Uterus (tissue), 4 donors: ENCODE data around the gene SLC35E3. TPM values are rescaled to one million over a fixed set of nuclear protein-coding genes. Genes with fewer than 3 reads are reported as not detected.

ENCODE experiments used
- DNase-seq, 2 donors: peaks; one replicate each; pipeline ENCODE4 v3.0.0-alpha.2; 2019 to 2020
- H3K27ac ChIP-seq, 2 donors: fragments of 200-600 bp; sonication (generic); 1 replicate in 1 of 2; 2 replicates in 1 of 2; pipeline ENCODE4 v1.5.1; 2016 to 2018
- H3K27me3 ChIP-seq, 2 donors: fragments of 200-600 bp; sonication (generic); one replicate each; pipeline ENCODE4 v1.5.1; 2018 to 2019; ENCODE audit warnings: control low read depth in 1 of 2
- H3K36me3 ChIP-seq, 2 donors: fragments of 200-600 bp; sonication (generic); one replicate each; pipeline ENCODE4 v1.5.1; 2019; ENCODE audit warnings: control low read depth in 1 of 2
- H3K4me1 ChIP-seq, 2 donors: fragments of 200-600 bp; sonication (generic); one replicate each; pipeline ENCODE4 v1.5.1; 2018 to 2019; ENCODE audit warnings: control low read depth in 1 of 2
- H3K4me3 ChIP-seq, 2 donors: fragments of 200-600 bp; sonication (generic); 1 replicate in 1 of 2; 2 replicates in 1 of 2; pipeline ENCODE4 v1.5.1; 2018 to 2019; ENCODE audit warnings: mild to moderate bottlenecking in 1 of 2
- H3K9me3 ChIP-seq, 2 donors: fragments of 200-600 bp; sonication (generic); one replicate each; pipeline ENCODE4 v1.5.1; 2019; ENCODE audit warnings: control low read depth in 1 of 2
- POLR2A ChIP-seq, 2 donors: fragments of 450-650 bp; IDR thresholded peaks; one replicate each; pipeline ENCODE4 v1.6.1; 2016; ENCODE audit warnings: antibody characterized with exemption in 2 of 2, mild to moderate bottlenecking in 1 of 2, moderate library complexity in 1 of 2
- intact Hi-C: fragments of 100-400 bp; cut with DNase I; formaldehyde crosslinking; loops from one replicate; pipeline ENCODE4 v1.15.1; 2023; ENCODE audit warnings: low total_unique reads
- total RNA-seq, 4 donors: library from RNA; depleted of rRNA in 3 of 4; stranded (reverse); fragments of >200 nt in 3 of 4; gene quantifications; one replicate each; pipeline versions ENCODE4 v1.1.0 to v1.2.4, GENCODE V29; 2014 to 2023
- TF ChIP-seq, protein P1 (sequence below), 4 experiments: fragments of 200-600 bp in 2 of 4; fragments of 450-650 bp in 2 of 4; sonication (generic) in 2 of 4; IDR thresholded peaks; one replicate each; pipeline ENCODE4 v1.5.1; 2016 to 2019; ENCODE audit warnings: antibody characterized with exemption in 4 of 4, mild to moderate bottlenecking in 2 of 4, moderate library complexity in 1 of 4
- donor health status: DM: yes; HTN: yes; CAD: no.

Gene SLC35E3
- total RNA-seq, 4 donors from 2014 or later, result 0.29 to 15.3 (median 6.5) TPM; not detected in 1

DNA sequence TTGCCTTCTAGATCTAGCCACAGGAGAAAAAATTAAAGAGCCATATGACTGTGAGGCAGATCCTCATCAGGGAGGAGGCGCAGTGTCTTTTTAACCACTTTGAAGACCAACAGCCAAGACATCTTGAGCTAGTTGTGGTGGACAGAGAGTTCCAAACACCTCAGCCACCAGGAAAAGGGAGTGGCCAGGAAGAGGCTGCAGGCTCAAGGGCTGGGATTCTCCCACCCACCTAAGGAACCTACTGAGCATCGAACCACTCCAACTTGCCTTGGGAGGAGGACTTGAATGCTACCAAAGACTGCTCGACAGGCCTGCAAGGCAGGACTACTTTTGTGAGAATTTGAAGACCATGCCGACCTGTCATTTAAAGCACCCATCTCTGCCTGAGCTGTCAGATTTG is 47.5 kb downstream of the SLC35E3 start:
- Histone ChIP-seq H3K4me1 (no peaks in the 10 kb centered on the region), H3K36me3 (no peaks in the 10 kb centered on the region), H3K27ac (no peak overlapping the region), H3K9me3 (no peaks in the 10 kb centered on the region), H3K27me3 (no peaks in the 10 kb centered on the region), H3K4me3 (no peak overlapping the region)
- DNase-seq, result no peak
- TF ChIP-seq, protein P1, sequence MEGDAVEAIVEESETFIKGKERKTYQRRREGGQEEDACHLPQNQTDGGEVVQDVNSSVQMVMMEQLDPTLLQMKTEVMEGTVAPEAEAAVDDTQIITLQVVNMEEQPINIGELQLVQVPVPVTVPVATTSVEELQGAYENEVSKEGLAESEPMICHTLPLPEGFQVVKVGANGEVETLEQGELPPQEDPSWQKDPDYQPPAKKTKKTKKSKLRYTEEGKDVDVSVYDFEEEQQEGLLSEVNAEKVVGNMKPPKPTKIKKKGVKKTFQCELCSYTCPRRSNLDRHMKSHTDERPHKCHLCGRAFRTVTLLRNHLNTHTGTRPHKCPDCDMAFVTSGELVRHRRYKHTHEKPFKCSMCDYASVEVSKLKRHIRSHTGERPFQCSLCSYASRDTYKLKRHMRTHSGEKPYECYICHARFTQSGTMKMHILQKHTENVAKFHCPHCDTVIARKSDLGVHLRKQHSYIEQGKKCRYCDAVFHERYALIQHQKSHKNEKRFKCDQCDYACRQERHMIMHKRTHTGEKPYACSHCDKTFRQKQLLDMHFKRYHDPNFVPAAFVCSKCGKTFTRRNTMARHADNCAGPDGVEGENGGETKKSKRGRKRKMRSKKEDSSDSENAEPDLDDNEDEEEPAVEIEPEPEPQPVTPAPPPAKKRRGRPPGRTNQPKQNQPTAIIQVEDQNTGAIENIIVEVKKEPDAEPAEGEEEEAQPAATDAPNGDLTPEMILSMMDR (IDR thresholded peaks at IDR 0.05), result no peak
- no peak for TF ChIP-seq POLR2A (IDR thresholded peaks at IDR 0.05)
- intact Hi-C loops, result no loop called here

DNA sequence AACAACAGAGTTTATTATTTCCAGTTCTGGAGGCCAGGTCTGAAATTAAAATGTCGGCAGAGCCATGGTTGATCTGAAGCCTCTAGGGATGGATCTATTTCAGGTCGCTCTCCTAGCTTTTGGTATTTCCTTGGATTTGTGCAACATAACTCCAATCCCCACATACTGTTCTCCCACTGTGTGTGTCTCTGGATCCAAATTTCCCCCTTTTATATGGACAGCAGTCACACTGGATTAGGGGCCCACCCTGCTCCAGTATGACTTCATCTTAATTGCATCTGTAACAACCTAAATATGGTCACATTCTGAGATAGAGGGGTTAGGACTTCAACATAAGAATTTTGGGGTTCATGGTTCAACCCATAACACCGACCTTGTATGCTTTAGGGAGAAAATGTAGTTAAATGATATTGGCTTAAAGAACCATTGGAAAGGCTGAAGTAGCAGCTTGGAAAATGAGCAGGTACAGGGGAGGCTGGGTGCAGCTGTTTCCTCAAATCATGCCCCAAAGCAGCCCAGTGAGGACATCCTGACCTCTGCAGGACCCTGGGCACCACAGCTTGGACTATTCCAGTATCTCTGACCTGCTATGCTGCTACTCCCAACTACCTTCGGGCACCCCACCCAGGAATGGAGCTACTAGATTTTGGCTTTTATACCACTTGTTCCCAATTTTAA is 48.1 kb downstream of the SLC35E3 start:
- no peaks in the 10 kb centered on the region for H3K4me1 ChIP-seq
- intact Hi-C loops, result no loop called here
- TF ChIP-seq, protein P1 (IDR thresholded peaks at IDR 0.05), result no peak
- TF ChIP-seq POLR2A (IDR thresholded peaks at IDR 0.05), result no peak
- H3K36me3 ChIP-seq, result no peaks in the 10 kb centered on the region
- no peak overlapping the region for H3K27ac ChIP-seq
- H3K4me3 ChIP-seq, result no peak overlapping the region
- DNase-seq, result no peak
- H3K27me3 ChIP-seq, result no peaks in the 10 kb centered on the region
- H3K9me3 ChIP-seq, result no peaks in the 10 kb centered on the region

DNA sequence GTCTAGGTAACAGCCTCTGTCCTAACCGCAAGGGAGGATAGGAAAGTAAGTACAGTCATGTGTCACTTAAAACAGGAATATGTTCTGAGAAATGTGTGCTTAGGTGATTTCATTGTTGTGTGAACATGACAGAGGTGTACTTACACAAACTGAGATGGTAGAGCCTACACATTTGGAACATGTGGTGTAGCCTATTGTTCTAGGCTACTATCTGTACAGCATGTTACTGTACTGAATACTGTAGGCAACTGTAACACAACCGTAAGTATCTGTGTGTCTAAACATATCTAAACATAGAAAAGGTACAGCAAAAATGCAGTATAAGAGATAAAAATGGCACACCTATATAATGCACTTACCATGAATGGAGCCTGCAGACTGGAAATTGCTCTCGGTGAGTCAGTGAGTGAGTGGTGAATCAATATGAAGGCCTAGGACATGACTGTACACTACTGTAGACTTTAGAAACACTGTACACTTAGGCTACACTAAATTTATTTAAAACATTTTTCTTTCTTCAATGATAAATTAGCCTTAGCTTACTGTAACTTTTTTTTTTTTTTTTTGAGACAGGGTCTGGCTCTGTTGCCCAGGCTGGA is 48.8 kb downstream of the SLC35E3 start:
- intact Hi-C loops, result no loop called here
- no peak for DNase-seq
- TF ChIP-seq, protein P1 (IDR thresholded peaks at IDR 0.05), result no peak
- no peak for TF ChIP-seq POLR2A (IDR thresholded peaks at IDR 0.05)
- no peaks in the 10 kb centered on the region for H3K9me3 ChIP-seq
- no peak overlapping the region for H3K4me3 ChIP-seq
- no peaks in the 10 kb centered on the region for H3K27me3 ChIP-seq
- no peaks in the 10 kb centered on the region for H3K36me3 ChIP-seq
- H3K4me1 ChIP-seq, result no peaks in the 10 kb centered on the region
- no peak overlapping the region for H3K27ac ChIP-seq

DNA sequence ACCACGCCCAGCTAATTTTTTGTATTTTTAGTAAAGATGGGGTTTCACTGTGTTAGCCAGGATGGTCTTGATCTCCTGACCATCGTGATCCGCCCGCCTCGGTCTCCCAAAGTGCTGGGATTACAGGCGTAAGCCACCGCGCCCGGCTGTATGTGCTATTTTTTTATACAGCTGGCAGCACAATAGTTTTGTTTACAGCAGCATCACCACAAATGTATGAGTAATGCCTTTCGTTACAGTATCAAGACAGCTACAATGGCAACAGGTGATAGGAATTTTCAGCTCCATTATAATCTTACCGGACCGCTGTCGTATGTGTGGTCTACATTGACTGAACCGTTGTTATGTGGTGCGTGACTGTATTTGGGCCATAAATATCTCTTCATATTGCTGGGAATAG is 50.4 kb downstream of the SLC35E3 start:
- Histone ChIP-seq H3K4me1 (no peaks in the 10 kb centered on the region), H3K36me3 (no peaks in the 10 kb centered on the region), H3K27me3 (no peaks in the 10 kb centered on the region), H3K27ac (no peak overlapping the region), H3K4me3 (no peak overlapping the region), H3K9me3 (no peaks in the 10 kb centered on the region)
- no peak for DNase-seq
- TF ChIP-seq POLR2A (IDR thresholded peaks at IDR 0.05), result no peak
- TF ChIP-seq, protein P1 (IDR thresholded peaks at IDR 0.05), result no peak
- intact Hi-C loops, result no loop called here

DNA sequence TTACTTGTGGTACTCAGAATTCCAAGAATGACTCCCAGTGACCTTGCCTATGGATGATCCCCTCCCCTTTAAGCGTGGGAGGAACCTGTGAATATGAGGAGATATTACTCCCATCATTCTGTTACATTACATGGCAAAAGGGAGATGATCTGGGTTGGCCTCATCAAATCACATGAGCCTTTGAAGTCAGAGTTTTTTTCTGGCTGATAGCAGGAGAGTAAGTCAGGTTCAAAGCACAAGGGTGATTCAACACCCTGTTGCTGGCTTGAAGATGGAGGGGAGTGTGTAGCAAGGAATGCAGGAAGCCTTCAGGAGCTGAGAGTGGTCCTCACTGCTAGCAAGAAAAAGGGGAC is 52.9 kb downstream of the SLC35E3 start:
- no peak overlapping the region for H3K4me3 ChIP-seq
- no peak for DNase-seq
- no peak for TF ChIP-seq POLR2A (IDR thresholded peaks at IDR 0.05)
- TF ChIP-seq, protein P1 (IDR thresholded peaks at IDR 0.05), result no peak
- no peak overlapping the region for H3K27ac ChIP-seq
- H3K4me1 ChIP-seq, result no peaks in the 10 kb centered on the region
- intact Hi-C loops, result no loop called here
- H3K36me3 ChIP-seq, result no peaks in the 10 kb centered on the region
- H3K9me3 ChIP-seq, result no peaks in the 10 kb centered on the region
- H3K27me3 ChIP-seq, result no peaks in the 10 kb centered on the region
